Occipital lobe (tissue), 2 donors: ENCODE results near the gene CTSE. TPM values are rescaled to one million over a fixed set of nuclear protein-coding genes. Genes with fewer than 3 reads are reported as not detected.
"Not testable (repeated sequence)": the region's sequence is repeated elsewhere in the genome, so short reads cannot be mapped to it uniquely, and the experiment has no call there.

ENCODE experiments used
- DNase-seq: peaks from one replicate; lab custom pipeline; 2025; lab: John Stamatoyannopoulos, UW
- total RNA-seq: library from RNA; depleted of rRNA; stranded (reverse); fragments of >200 nt; gene quantifications from one replicate; pipeline ENCODE4 v1.2.3, GENCODE V29; 2014

Gene CTSE
- total RNA-seq, 1 donor from 2014 or later = not detected

DNA sequence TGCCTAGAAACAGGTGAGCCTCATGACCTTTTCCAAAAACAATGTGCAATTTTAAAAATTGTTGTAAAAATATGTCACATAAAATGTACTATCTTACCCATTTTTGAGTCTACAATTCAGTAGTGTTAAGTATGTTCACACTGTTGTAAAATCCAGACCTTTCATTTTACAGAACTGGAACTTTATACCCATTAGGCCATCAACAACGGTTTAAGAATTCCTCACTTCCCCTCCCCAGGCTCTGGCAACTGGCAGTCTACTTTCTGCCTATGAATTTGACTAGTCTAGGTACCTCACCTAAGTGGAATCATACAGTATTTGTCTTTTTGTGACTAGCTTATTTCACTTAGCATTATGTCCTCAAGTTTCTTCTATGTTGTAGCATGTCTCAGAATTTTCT lies 8.6 kb downstream of the CTSE start:
- no peak for DNase-seq

DNA sequence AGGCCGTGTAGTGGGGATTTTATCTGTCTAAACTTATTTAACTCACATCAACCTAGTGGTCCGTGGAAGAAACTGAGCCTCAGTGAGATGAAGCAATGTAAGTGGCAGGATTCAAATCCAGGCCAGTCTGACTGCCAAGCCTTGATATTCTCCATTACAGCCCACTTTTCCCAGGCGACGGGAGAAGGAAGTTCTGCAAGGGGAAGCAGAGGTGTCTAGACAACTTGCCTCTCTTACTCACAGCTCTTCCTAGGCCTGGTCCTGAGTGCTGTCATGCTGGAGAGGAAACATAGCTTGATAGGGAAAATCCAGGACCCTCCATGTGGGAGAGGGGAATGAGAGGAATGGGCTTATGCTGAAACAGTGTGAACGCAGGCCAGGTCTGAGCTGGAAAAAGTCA lies 9.1 kb downstream of the CTSE start:
- no peak for DNase-seq

DNA sequence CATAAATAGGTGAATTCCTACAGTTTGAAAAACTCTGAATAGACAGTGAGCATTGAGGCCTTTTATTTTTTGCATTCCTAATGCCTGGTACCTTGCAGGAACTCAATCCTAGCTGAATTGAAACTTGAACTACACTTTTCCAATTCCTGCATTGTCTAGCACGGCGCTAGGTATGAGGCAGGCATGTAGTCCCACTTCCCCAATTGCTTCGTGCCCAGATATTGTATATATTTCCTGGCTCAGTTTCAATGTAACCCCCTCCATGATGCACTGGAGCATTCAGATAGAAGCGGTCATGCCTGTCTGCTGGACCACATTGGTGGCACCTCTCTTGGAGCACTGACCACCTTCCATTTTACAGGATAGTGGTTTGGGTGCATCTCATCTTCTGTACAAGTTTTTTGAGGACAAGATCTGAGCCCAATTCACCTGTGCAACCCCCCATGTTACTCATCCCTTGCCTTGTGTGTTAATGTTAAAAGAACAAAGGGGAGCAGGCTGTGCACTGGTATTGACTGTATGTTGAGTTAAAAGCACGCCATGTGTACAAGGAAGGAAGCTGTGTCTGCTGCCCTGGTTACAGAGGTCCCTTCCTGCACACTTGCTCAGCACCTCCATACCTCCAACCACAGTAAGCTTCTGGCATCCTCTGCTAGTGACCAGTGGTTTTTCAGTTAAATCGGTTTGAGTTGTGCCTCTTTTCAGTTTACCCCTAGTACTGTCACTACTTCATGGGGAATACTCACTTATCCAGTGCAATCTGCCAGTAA lies 10.5 kb downstream of the CTSE start:
- DNase-seq = no peak

GRCh38 chr1:206012086-206012859 lies 11.4 kb downstream of the CTSE start:
- no peak for DNase-seq

DNA sequence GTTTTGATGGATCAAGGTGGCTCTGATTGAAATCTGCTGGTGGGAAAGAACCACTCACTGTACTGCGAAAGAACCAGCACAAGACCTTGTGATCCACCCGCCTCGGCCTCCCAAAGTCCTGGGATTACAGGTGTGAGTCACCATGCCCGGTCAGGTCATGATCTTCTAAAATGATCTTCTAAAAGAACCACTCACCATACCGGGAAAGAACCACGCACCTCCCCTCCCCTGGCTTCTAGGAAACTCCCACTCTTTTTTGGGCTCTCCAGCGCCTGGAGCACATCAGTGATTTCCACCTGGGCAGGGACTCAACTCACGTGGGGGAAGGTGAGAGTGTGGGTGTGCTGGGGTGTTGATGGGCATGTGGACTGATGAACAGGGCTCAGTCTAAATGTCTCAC lies 12.6 kb downstream of the CTSE start:
- DNase-seq = no peak

GRCh38 chr1:206010060-206010459 lies 13.6 kb downstream of the CTSE start:
- DNase-seq = no peak

GRCh38 chr1:206006946-206007345 lies 16.7 kb downstream of the CTSE start:
- no peak for DNase-seq

DNA sequence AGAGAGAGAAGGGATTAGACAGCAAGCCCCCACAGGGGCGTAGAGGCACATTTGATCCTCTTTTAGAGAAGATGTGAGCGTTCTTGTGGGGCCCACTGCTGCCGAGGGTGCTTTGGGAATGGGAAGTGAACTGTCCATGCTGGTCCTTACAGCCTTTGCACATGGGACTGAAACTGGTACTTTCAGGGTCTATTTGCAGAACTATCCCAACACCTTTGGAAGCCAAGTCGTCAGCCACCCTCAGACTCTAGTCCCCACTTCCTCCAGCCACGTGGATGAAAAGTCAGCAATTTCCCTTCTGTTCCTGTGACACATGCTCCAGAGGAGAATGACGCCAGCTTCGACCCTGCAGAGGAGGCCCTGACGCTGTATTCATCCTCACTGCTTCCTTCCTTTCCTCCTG lies 17.9 kb downstream of the CTSE start:
- DNase-seq = no peak

DNA sequence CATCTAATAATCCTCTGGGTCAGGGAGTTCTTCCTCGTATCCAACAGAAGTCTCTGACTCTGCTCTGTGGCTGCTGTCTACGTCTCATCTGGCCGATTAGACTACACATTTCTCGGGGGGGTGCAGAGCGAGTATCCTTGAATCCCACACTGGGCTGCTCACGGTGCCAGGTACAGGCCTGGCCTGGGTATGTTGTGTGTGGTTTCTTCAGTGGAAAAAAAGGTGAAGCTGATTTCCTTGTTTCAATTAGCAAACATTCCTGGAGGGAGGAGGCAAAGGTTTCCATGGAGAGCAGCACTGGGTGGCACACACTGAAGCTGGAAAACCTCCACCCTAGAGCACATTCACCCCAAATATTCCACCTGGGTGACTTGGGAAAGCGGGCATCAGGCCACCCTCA lies 18.5 kb downstream of the CTSE start:
- DNase-seq = no peak

DNA sequence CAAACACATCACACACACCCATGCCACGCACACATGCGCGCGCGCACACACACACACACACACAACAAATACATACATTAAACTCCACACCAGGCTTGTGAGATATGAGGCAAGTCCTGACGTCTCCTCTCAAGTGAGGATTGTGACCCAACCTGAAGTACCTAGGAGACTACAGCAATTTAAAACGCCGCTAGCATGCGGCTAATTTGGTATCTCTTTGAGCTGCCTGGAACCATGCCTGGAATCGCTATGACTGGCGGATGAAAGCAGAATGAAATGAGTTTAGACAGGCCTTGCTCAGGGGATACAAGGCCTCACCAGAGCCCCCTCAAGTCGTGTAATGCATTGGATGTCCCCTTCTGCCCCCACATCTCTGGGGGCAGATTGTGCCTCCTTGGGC lies 18.9 kb downstream of the CTSE start:
- no peak for DNase-seq

DNA sequence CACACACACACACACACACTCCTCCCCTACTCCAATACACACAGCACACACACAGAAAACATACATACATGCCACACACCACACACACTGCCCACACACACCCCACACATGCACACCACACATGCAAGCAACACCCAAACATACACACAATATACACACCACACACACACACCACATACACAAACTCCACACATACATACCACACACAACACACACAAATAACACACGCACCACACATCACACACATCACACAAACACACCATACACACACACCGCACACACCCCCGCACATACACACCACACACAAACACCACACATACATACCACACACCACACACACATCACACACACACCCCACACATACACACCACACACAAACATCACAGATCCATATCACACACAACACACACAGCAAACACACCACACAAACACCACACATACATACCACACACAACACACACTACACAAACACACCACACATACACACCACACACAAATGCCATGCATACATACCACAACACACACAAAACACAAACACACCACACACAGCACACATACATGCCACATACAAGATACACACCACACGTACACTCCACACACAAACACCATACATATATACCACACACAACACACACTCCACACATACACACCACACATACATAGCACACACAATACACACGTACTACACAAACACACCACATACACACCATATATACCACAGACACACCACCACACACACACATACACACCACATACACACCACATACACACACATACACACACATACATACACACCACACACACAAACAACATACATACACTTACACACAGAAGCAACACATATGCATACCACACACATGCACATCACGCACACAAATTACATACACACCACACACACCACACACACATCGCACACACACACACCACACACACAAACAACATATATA lies 19.6 kb downstream of the CTSE start:
- no peak for DNase-seq

DNA sequence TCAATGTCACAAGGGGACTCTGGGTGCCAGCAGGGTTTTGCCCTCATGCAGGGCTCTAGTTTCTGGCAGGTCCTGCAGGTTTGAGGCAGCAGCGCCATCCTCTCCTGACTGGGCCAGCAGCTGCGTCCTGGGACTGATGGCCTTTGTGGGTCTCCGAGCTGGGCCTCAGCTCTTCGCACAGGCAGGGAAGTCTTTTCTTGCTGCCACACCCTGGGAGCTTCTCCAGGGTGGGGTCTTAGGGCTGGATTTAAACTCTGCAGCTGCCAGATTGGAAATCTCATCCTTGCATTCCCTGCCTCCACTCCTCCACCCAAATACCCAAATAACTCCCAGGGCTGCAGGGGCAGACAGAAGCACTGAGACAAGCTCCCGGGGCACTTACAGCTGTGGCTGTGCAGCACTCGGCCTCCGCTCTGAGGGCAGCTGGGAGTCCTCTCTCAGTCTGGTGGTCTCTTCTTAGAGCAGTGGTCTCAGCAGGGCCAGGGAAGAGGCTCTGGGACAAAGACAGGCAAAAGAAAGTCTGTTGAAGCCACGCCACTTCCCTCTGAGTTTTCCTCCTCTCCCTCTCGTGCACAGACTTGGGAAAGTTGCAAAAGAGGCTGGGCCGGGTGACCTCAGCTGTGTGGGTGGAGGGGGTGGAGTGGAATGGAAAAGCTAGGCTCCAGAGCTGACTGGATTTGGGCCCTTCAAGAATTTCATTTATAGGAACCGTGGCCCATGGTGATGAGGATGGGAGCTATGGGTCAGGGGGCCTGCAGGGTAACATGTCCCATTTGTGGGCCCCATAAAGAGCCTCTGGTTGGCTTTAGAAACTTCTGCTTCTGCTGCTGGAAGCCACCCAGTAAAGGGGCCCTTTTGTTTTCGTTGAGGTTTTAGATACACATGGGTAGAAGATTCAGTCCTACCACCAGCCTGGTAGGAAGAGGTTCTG lies 20.6 kb downstream of the CTSE start, which contains the start of gene RAB7B:
TSS of gene RAB7B (minus strand) at position 525 of the 931 bp plus-strand sequence. CDS start 9,260 bp downstream, outside the sequence.
- peak; percentile 47 for DNase-seq

DNA sequence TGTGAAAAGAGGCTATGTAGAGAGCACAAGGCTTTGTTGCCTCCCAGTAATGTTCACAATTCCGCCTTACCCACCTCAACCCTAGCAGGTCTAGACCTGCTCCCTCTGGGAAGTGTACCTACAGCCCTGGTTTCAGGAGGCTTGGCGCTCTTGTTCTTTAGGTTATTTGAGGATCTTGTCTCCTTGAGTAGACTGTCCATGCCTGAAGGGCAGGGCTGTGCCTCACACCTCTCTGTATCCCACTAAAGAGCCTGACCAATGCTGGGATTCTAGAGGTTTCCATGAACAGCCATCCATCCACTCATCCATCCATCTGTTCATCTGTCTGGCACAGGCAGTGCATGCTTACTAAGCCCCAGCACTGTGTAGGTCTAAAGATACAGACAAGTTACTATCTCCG lies 21.5 kb downstream of the CTSE start:
- DNase-seq = no peak

DNA sequence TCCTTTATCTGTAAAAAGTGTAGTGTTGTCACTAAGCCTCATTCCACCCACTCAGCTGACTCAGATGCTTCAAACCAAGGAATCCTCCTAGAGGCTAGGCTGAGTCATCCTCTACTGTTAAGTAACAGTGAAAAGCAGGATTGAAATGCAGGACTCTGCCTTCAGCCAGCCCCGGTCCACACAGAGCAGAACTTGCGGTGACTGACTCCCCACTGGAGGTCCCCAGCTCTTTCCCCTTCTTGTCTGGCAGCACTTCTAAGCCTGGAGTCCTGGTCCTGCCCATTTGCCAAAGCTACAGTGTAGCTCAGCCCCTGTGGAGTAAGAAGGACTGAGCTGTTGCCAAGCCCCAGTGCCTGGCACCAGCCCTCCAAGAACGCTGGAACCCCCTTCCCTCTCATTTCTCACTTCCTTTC lies 22.2 kb downstream of the CTSE start:
- DNase-seq = peak; percentile 49

DNA sequence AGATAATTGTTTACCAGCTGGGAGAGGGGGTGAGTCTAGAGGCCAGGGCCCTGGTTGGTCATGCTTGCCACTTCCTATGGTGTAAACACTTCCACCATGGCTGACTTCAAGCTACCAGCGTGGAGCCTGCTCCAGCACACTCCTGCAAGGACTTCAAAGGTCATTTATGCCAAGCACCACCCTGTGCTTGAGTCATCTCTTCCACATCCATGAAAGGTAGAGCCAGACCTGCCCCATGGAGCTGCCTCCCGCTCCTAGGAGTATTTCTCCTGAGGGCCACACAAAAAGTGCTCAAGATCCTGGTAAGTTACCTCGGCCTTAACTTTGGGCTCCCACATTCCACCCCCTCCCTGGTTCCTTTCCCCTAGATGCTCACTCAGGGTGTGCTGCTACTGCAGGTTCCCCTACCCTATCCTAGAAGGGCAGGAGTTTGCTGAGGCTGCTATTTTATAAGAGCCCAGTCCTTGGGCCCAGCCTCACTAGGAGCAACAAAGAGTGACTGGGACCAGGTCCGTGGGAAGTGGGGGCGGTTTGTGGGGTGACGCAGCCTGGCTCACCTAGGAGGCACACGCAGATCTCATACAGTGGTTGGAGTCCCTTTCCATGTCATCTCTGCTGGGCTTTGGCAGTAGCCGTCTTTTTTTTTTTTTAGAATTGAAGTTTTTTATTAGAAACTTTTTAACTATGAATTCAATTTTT lies 22.9 kb downstream of the CTSE start:
- no peak for DNase-seq

DNA sequence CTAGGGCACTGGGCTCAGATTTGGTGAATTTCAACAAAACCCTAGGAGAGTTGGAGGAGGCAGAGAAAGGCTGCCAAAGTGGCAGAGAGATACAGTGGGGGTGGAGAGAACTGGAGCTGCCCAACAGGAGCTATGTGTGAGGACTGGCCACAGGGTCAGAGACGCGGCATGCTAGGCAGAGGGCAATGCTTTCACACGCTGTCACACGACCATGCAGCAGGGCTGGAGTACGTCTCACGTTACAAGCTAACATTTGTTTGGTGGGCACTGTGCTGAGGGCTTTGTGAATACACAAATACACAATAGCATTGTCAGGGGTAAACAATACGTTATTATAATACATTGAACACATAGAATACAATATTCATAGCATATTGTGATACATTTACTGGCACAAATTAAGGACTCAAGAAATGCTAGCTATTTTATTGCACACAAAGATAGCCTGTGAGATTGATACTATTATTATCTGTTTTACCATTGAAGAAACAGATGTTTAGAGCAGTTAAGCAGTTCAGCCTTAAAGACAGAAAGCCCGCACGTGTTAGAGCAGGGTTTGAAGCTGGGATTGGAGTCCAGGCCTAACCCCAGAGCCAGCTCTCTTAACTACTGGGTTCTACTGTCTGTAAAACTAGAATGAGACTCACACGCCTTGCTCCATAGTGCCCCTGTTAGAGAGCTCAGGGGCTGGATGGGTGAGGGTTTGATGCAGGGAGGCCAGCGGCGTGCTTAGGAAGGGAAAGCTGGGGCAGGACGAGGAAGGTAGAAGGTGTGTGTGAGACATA lies 25.0 kb downstream of the CTSE start:
- DNase-seq = peak; percentile 54

GRCh38 chr1:205996641-205997040 lies 27.1 kb downstream of the CTSE start:
- not testable (repeated sequence) for DNase-seq

DNA sequence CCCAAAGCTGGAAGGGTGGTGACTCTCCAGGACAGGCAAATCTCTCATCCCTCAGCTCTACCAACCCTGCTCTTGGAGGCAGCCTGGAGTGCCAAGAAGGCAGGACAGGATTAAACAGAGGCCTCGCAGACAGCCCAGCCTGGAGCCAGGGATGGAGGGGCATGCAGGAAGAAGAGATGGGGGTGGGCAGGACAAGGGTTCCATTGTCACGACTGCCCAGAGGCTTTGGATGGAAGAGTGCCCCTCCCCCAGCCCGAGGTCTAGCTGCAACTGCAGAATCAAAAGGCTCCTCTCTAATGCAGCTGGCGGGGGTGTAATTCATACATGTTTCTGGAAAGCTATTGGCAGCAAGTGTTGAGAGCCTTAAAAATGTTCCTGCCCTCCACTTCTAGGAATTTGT lies 29.3 kb downstream of the CTSE start:
- DNase-seq = peak; percentile 83

GRCh38 chr1:205993068-205993467 lies 30.6 kb downstream of the CTSE start:
- no peak for DNase-seq
